Endodermal cell (in vitro differentiated cells): ENCODE results near the gene SLC34A3. TPM values are rescaled to one million over a fixed set of nuclear protein-coding genes. Genes with fewer than 3 reads are reported as not detected.

ENCODE experiments used
- DNase-seq: peaks from one replicate; pipeline ENCODE4 v3.0.0-alpha.2; 2017
- H3K27ac ChIP-seq: 2 replicates; pipeline ENCODE4 v1.5.1; 2013; ENCODE audit warnings: mild to moderate bottlenecking, low read depth, low read length, moderate library complexity
- H3K27me3 ChIP-seq: 2 replicates; pipeline ENCODE4 v1.6.1; 2013; ENCODE audit warnings: mild to moderate bottlenecking, low read length, moderate library complexity; ENCODE audit not compliant: insufficient read depth, control insufficient read depth, poor library complexity, severe bottlenecking
- H3K36me3 ChIP-seq: 2 replicates; pipeline ENCODE4 v1.7.0; 2013; ENCODE audit warnings: mild to moderate bottlenecking, low read length, moderate library complexity; ENCODE audit not compliant: control insufficient read depth, insufficient read depth
- H3K4me1 ChIP-seq: one replicate; pipeline ENCODE4 v1.7.0; 2013; ENCODE audit warnings: low read length; ENCODE audit not compliant: control insufficient read depth, insufficient read depth
- H3K4me3 ChIP-seq: 2 replicates; pipeline ENCODE4 v1.5.1; 2013; ENCODE audit warnings: mild to moderate bottlenecking, low read length, moderate library complexity
- H3K9ac ChIP-seq: 2 replicates; pipeline ENCODE4 v1.6.1; 2013; ENCODE audit warnings: mild to moderate bottlenecking, low read length, moderate library complexity; ENCODE audit not compliant: poor library complexity, severe bottlenecking; ENCODE audit errors: extremely low read depth
- H3K9me3 ChIP-seq: 2 replicates; pipeline ENCODE4 v1.6.1; 2013; ENCODE audit warnings: mild to moderate bottlenecking, low read length, moderate library complexity; ENCODE audit not compliant: control insufficient read depth
- H3K27ac Mint-ChIP-seq: 2 replicates; pipeline ENCODE4 v1.8.0; 2020; ENCODE audit warnings: mixed read lengths
- H3K27me3 Mint-ChIP-seq: 2 replicates; pipeline ENCODE4 v1.8.0; 2021; ENCODE audit warnings: mild to moderate bottlenecking, mixed read lengths; ENCODE audit not compliant: insufficient read depth
- H3K36me3 Mint-ChIP-seq: 2 replicates; pipeline ENCODE4 v1.8.0; 2020; ENCODE audit warnings: low read depth, mixed read lengths
- H3K4me1 Mint-ChIP-seq: 2 replicates; pipeline ENCODE4 v1.8.0; 2020; ENCODE audit warnings: mixed read lengths
- H3K4me3 Mint-ChIP-seq: 2 replicates; pipeline ENCODE4 v1.8.0; 2020; ENCODE audit warnings: mild to moderate bottlenecking, moderate library complexity, mixed read lengths
- H3K9me3 Mint-ChIP-seq: 2 replicates; pipeline ENCODE4 v1.8.0; 2020; ENCODE audit warnings: mild to moderate bottlenecking, mixed read lengths
- WGBS, 2 experiments: methylation state at CpG; one replicate each; pipeline versions ENCODE4 v1.1.5 to v1.1.7; 2013; ENCODE audit warnings: missing lambda C conversion rate in 2 of 2, mixed read lengths in 1 of 2; ENCODE audit not compliant: insufficient coverage in 1 of 2, insufficient read length in 1 of 2; 5-methylcytosine and 5-hydroxymethylcytosine counted together
- total RNA-seq, 2 donors: library from RNA; stranded (reverse); fragmentation: NEBNext Ultra II Directional in 1 of 2; extraction: Animal tissue kit (Norgen Biotek cat#: 25700) in 1 of 2; gene quantifications; 2 replicates in 1 of 2; 3 replicates in 1 of 2; pipeline ENCODE4 v1.2.1, GENCODE V29; 2021
- TF ChIP-seq, protein P1 (sequence below): fragments of 200-600 bp; sonication (generic); conservative IDR thresholded peaks from 2 replicates; pipeline ENCODE4 v1.5.0; 2021; ENCODE audit warnings: antibody characterized with exemption, mild to moderate bottlenecking

SLC34A3 gene
- total RNA-seq, 2 donors from 2014 or later: 0.15 TPM; not detected in 1

DNA sequence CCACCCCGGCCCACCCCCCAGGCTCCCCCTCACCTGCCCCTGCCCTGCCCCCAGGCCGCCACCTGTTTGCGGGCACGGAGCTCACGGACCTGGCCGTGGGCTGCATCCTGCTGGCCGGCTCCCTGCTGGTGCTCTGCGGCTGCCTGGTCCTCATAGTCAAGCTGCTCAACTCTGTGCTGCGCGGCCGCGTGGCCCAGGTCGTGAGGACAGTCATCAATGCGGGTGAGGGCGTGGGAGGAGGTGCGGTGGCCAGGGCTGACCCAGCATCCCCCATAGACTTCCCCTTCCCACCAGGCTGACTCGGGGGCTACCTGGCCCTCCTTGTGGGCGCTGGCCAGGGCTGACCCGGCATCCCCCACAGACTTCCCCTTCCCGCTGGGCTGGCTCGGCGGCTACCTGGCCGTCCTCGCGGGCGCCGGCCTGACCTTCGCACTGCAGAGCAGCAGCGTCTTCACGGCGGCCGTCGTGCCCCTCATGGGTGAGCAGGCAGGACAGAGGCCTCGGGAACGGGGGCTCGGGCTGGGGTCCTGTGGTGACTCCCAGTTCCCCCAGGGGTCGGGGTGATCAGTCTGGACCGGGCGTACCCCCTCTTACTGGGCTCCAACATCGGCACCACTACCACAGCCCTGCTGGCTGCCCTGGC is 3.5 kb downstream of the SLC34A3 start:
- no peak overlapping the region for H3K27ac Mint-ChIP-seq
- 89 to 91% methylated on average over 24 to 40 of the region's 40 CpGs for WGBS, 2 experiments
- no peak overlapping the region for H3K4me3 ChIP-seq
- no peak overlapping the region for H3K27ac ChIP-seq
- H3K36me3 Mint-ChIP-seq: no peaks in the 10 kb centered on the region
- no peaks in the 10 kb centered on the region for H3K9me3 Mint-ChIP-seq
- H3K9me3 ChIP-seq: no peaks in the 10 kb centered on the region
- H3K27me3 ChIP-seq: no peaks in the 10 kb centered on the region
- peaks cover 16% of the 10 kb centered on the region for H3K4me1 Mint-ChIP-seq
- TF ChIP-seq, protein P1, sequence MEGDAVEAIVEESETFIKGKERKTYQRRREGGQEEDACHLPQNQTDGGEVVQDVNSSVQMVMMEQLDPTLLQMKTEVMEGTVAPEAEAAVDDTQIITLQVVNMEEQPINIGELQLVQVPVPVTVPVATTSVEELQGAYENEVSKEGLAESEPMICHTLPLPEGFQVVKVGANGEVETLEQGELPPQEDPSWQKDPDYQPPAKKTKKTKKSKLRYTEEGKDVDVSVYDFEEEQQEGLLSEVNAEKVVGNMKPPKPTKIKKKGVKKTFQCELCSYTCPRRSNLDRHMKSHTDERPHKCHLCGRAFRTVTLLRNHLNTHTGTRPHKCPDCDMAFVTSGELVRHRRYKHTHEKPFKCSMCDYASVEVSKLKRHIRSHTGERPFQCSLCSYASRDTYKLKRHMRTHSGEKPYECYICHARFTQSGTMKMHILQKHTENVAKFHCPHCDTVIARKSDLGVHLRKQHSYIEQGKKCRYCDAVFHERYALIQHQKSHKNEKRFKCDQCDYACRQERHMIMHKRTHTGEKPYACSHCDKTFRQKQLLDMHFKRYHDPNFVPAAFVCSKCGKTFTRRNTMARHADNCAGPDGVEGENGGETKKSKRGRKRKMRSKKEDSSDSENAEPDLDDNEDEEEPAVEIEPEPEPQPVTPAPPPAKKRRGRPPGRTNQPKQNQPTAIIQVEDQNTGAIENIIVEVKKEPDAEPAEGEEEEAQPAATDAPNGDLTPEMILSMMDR: no peak
- no peaks in the 10 kb centered on the region for H3K27me3 Mint-ChIP-seq
- peaks cover 5% of the 10 kb centered on the region for H3K36me3 ChIP-seq
- H3K9ac ChIP-seq: no peak overlapping the region
- H3K4me3 Mint-ChIP-seq: no peak overlapping the region
- DNase-seq: no peak
- H3K4me1 ChIP-seq: peaks cover 20% of the 10 kb centered on the region

DNA sequence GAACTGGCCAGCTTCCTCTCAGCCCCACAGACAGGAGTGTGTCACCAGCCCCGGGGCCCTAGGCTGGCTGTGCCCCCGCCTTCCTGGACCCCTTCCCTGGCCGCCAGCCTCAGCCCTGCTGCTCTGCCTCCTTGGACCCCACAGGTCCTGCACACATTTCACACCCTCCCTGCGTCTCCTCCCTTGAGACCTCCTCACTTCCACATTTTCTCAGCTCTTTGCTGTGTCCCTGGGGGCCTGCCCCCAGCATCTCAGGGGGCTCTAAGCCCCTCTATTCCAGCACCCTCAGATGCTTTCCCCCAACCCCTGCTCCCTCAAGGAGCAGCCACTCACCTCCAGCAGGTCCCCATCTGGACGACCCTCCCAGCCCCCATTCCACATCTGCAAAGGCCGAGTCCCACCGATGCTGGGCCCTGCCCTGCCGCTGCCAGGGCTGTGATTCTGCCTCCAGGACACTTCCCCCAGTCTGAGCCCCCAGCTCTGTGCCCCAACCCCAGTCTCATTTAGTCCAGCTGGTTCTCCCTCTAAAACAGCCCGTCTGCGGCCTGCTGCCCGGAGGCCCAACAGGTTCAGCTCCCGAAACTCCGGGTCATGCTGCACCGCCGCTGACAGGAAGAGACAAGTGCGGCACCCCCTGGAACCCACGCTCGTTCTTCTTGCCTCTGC is 4.2 kb downstream of the SLC34A3 start:
- H3K9ac ChIP-seq: no peak overlapping the region
- Mint-ChIP-seq H3K9me3 (no peaks in the 10 kb centered on the region), H3K4me3 (no peak overlapping the region), H3K36me3 (no peaks in the 10 kb centered on the region), H3K4me1 (peaks cover 16% of the 10 kb centered on the region), H3K27ac (no peak overlapping the region), H3K27me3 (no peaks in the 10 kb centered on the region)
- 85 to 92% methylated on average over 13 to 17 of the region's 18 CpGs for WGBS, 2 experiments
- peaks cover 20% of the 10 kb centered on the region for H3K4me1 ChIP-seq
- H3K36me3 ChIP-seq: peaks cover 5% of the 10 kb centered on the region
- TF ChIP-seq, protein P1: no peak
- no peak for DNase-seq
- H3K9me3 ChIP-seq: no peaks in the 10 kb centered on the region
- H3K4me3 ChIP-seq: no peak overlapping the region
- H3K27ac ChIP-seq: no peak overlapping the region
- no peaks in the 10 kb centered on the region for H3K27me3 ChIP-seq

DNA sequence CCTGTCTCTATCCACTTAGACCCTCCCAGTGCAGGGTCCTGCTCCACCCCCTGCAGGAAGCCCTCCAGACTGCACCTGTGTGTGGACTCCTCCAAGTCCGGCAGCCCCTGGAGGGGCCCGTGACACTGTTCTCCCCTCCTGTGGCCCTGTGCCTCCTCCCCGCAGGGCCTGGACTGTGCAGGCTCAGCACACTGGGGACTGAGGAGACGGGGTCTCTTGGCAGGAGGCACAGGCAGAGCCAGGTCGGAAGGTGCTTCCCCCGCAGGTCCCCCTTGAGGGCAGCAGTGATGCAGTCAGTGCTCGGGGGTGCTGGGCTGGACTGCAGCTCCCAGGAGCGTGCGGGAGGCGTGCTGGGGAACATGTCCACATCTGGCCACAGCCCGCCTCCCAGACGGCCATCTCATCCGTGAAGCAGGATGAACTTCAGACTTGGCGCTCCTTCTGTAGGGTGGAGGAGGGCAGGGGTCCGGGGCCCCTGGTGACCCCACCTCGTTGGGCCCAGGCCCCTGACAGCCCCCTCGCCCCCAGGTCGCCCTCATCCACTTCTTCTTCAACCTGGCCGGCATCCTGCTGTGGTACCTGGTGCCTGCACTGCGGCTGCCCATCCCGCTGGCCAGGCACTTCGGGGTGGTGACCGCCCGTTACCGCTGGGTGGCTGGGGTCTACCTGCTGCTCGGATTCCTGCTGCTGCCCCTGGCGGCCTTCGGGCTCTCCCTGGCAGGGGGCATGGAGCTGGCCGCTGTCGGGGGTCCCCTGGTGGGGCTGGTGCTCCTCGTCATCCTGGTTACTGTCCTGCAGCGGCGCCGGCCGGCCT is 4.9 kb downstream of the SLC34A3 start:
- peak; percentile 75 for DNase-seq
- 88 to 91% methylated on average over 13 to 35 of the region's 35 CpGs for WGBS, 2 experiments

More for the DNA sequence above, 4.9 kb downstream of the SLC34A3 start:
- Histone ChIP-seq H3K9me3 (no peaks in the 10 kb centered on the region), H3K9ac (no peak overlapping the region), H3K36me3 (peaks cover 5% of the 10 kb centered on the region), H3K27me3 (no peaks in the 10 kb centered on the region), H3K4me3 (no peak overlapping the region), H3K27ac (no peak overlapping the region), H3K4me1 (peaks cover 20% of the 10 kb centered on the region)
- TF ChIP-seq, protein P1: peak; percentile 51
- no peak overlapping the region for H3K27ac Mint-ChIP-seq
- peaks cover 16% of the 10 kb centered on the region for H3K4me1 Mint-ChIP-seq
- no peaks in the 10 kb centered on the region for H3K36me3 Mint-ChIP-seq
- no peak overlapping the region for H3K4me3 Mint-ChIP-seq
- no peaks in the 10 kb centered on the region for H3K27me3 Mint-ChIP-seq
- H3K9me3 Mint-ChIP-seq: no peaks in the 10 kb centered on the region
